Activated T-helper 17 cell treated with anti-CD3 and anti-CD28 coated beads, Interleukin-2, amount 50 U/mL, for 72 hours (primary cell): ENCODE data around the gene S1PR4. TPM values are rescaled to one million over a fixed set of nuclear protein-coding genes. Genes with fewer than 3 reads are reported as not detected.

Experiments
- ATAC-seq: fragments of 150-1000 bp; cut with Tn5 transposase; replicated peaks from 2 replicates; pipeline ENCODE4 v1.10.0; 2021; ENCODE audit warnings: mild to moderate bottlenecking, moderate library complexity
- H3K27ac Mint-ChIP-seq: one replicate; pipeline ENCODE4 v1.8.0; 2022; ENCODE audit warnings: mixed read lengths
- H3K27me3 Mint-ChIP-seq: one replicate; pipeline ENCODE4 v1.8.0; 2022; ENCODE audit warnings: mixed read lengths
- H3K36me3 Mint-ChIP-seq: one replicate; pipeline ENCODE4 v1.8.0; 2022; ENCODE audit warnings: low read depth, mild to moderate bottlenecking, mixed read lengths
- H3K4me1 Mint-ChIP-seq: one replicate; pipeline ENCODE4 v1.8.0; 2022; ENCODE audit warnings: mixed read lengths
- H3K4me3 Mint-ChIP-seq: one replicate; pipeline ENCODE4 v1.8.0; 2022; ENCODE audit warnings: mild to moderate bottlenecking, mixed read lengths
- H3K9me3 Mint-ChIP-seq: one replicate; pipeline ENCODE4 v1.8.0; 2022; ENCODE audit warnings: mixed read lengths
- total RNA-seq, 2 donors: library from RNA; stranded (reverse); gene quantifications; one replicate each; pipeline ENCODE4 v1.2.3, GENCODE V29; 2022

Gene S1PR4, protein sequence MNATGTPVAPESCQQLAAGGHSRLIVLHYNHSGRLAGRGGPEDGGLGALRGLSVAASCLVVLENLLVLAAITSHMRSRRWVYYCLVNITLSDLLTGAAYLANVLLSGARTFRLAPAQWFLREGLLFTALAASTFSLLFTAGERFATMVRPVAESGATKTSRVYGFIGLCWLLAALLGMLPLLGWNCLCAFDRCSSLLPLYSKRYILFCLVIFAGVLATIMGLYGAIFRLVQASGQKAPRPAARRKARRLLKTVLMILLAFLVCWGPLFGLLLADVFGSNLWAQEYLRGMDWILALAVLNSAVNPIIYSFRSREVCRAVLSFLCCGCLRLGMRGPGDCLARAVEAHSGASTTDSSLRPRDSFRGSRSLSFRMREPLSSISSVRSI
- total RNA-seq, result 10 to 100 TPM; 60.6 to 96.8 TPM

DNA sequence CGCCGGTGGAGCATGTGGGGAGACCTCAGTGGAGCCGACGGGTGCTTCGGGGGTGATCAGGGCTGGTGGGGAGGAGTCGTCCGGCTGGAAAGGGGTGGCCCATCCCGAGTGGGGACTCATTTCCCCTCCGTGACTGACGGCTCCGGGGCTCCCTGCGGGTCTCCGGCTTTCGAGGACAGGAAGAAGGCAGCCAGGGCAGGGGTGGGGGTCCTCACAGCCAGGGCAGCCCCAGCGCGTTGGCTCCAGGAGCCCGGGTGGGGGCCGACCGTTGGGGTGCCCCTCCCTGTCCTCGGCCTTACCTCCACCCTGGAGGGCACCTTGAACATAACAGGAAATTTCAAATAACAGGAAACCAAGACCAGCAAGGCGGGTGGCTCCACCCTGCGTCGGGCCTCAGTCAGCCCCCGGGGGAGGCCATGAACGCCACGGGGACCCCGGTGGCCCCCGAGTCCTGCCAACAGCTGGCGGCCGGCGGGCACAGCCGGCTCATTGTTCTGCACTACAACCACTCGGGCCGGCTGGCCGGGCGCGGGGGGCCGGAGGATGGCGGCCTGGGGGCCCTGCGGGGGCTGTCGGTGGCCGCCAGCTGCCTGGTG, at the start of gene S1PR4:
Gene S1PR4 (plus strand): TSS at position 393 of the 596 bp plus-strand sequence. CDS start 24 bp downstream, at position 417.
- Mint-ChIP-seq H3K36me3 (peaks cover 69% of the 10 kb centered on the region), H3K27ac (peak within 1 kb of the TSS; percentile 95), H3K4me3 (peak within 1 kb of the TSS; percentile 98), H3K4me1 (peaks cover 7% of the 10 kb centered on the region), H3K9me3 (no peaks in the 10 kb centered on the region), H3K27me3 (no peaks in the 10 kb centered on the region)
- peak; percentile 55 for ATAC-seq

DNA sequence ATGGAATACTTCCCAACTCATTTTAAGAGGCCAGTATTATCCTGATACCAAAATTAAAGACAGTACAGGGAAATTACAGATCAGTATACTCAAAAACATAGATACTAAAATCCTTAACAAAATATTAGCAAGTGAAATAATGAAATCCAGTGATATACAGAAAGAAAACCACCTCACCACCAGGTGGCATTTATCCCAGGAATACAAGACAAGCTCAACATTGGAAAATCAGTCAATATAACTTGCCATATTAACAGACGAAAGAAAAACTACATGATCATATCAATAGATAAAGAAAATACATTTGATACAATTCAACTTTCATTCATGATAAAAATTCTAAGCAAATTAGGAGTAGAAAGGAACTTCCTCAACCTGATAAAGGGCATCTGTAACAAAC, 49.5 kb upstream of the S1PR4 start:
- Mint-ChIP-seq H3K4me3 (peak overlapping the region; percentile 17), H3K36me3 (peaks cover 9% of the 10 kb centered on the region), H3K4me1 (peaks cover 14% of the 10 kb centered on the region), H3K27me3 (no peaks in the 10 kb centered on the region), H3K9me3 (no peaks in the 10 kb centered on the region), H3K27ac (peak overlapping the region; percentile 69)
- ATAC-seq, result no peak

DNA sequence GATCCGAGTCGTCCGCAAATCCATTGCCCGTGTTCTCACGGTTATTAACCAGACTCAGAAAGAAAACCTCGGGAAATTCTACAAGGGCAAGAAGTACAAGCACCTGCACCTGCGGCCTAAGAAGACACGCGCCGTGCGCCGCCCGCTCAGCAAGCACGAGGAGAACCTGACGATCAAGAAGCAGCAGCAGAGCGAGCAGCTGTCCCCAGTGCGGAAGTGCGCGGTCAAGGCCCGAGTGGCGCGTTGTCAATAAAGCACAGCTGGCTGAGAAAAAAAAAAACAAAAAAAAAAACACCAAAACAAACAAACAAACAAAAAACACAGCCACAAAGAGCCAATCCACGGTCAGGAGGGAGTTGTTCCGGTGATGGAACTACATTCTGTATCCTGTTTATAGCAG, 47.4 kb upstream of the S1PR4 start:
- H3K27me3 Mint-ChIP-seq, result no peaks in the 10 kb centered on the region
- peaks cover 14% of the 10 kb centered on the region for H3K4me1 Mint-ChIP-seq
- H3K4me3 Mint-ChIP-seq, result peak overlapping the region; percentile 39
- H3K9me3 Mint-ChIP-seq, result no peaks in the 10 kb centered on the region
- H3K27ac Mint-ChIP-seq, result no peak overlapping the region
- H3K36me3 Mint-ChIP-seq, result peaks cover 9% of the 10 kb centered on the region
- ATAC-seq, result no peak

DNA sequence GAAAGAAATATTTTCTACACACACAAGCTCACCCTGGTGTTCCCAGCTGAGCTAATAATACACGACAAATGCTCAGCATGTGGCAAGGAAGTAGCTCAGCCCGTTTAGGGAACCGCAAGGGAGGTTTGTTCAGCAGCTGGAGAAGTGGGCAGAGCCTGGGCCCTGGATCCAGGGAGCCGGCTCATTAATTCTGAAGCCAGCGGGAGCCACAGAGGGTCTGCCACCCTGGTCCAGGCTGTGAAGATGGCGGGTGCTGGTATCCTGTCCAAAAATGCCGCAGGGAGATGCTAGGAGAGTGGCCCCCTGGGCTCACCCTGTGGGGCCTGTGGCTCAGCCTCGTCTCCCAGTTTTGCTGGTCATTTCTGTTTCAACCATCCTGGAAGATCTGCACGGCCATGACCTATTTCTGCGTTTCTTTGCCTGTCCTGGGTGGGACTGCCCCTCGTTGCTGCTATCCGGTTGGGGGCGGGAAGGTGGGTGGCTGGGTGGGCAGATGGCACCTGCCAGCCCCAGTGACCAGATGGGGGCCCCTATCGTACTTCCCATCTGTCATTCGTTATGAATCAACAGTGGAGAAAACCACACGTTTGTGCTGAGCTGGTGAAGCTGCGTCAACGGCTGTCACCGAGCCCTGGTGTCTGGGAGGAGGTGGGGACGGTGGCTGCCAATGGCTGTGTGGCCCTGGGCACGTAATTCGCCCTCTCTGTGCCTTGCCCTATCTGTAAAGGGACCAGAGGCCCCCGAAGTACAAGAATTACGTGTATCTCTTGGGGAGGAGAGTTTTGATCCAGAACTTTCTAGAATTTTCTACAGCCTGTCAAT, 45.4 kb upstream of the S1PR4 start:
- Mint-ChIP-seq H3K4me1 (peaks cover 14% of the 10 kb centered on the region), H3K27ac (peak overlapping the region; percentile 94), H3K27me3 (no peaks in the 10 kb centered on the region), H3K9me3 (no peaks in the 10 kb centered on the region), H3K36me3 (peaks cover 28% of the 10 kb centered on the region), H3K4me3 (peak overlapping the region; percentile 98)
- ATAC-seq, result peak; percentile 94

DNA sequence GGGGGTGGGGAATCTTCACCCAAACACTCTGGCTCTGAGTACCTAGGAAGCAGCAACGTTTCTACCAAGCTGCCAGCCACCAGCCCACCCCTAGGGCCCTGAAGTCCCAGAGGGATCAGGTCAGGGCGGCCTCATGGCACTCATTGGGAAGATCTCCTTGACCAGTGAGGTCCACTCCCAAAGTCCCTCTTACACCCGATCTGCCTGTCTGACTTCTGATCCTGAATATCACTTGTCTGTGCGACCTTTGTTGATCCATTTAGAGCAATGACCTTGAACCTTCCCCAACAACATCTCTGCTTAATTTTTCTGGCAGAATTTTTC, 44.8 kb upstream of the S1PR4 start:
- Mint-ChIP-seq H3K4me1 (peaks cover 14% of the 10 kb centered on the region), H3K4me3 (peak overlapping the region; percentile 98), H3K27ac (peak overlapping the region; percentile 94), H3K27me3 (no peaks in the 10 kb centered on the region), H3K9me3 (no peaks in the 10 kb centered on the region), H3K36me3 (peaks cover 34% of the 10 kb centered on the region)
- no peak for ATAC-seq

DNA sequence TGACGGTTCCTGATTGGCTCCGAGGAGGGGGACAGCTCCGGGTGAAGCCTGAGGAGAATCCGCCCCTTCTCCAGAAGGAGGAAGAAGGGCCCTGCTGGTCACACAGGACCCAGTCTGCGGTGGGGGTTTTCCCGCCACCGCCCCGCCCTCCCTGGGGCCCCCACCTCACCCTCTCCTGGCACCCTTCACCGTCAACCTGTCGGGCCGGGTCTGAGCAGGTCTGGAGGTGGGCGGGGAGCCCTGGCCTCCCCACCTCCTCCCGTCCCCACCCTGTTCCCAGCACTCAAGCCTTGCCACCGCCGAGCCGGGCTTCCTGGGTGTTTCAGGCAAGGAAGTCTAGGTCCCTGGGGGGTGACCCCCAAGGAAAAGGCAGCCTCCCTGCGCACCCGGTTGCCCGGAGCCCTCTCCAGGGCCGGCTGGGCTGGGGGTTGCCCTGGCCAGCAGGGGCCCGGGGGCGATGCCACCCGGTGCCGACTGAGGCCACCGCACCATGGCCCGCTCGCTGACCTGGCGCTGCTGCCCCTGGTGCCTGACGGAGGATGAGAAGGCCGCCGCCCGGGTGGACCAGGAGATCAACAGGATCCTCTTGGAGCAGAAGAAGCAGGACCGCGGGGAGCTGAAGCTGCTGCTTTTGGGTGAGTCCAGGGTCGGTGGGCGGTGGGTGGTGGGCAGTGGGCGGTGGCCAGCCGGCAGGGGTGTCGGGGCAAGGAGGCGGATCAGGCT, 42.4 kb upstream of the S1PR4 start, which contains the start of gene GNA15:
Gene GNA15 (plus strand): TSS at position 73 of the 723 bp plus-strand sequence. CDS start 418 bp downstream, at position 491.
- H3K27ac Mint-ChIP-seq, result peak within 1 kb of the TSS; percentile 90
- peaks cover 6% of the 10 kb centered on the region for H3K9me3 Mint-ChIP-seq
- H3K4me1 Mint-ChIP-seq, result peaks cover 26% of the 10 kb centered on the region
- peaks cover 58% of the 10 kb centered on the region for H3K36me3 Mint-ChIP-seq
- ATAC-seq, result peak; percentile 55
- no peaks in the 10 kb centered on the region for H3K27me3 Mint-ChIP-seq
- peak within 1 kb of the TSS; percentile 98 for H3K4me3 Mint-ChIP-seq

DNA sequence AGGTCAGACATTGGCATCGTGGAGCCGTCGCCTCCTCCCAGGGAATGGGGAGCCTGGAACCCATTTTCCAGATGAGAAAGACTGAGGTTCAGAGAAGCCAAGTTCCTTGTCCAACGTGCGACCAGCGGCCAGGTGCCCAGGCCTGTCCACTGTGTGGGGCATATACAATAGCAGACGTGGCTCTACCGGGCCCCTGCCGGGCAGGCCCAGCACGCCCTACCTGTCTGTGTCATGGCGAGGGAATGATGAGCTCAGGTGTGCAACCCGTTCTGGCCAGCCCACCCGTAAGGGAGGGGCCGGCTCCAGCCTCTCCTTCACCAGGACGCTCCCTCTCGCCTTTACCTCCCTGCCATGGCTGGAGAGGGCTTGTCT, 41.9 kb upstream of the S1PR4 start:
- Mint-ChIP-seq H3K36me3 (peaks cover 63% of the 10 kb centered on the region), H3K27ac (peak overlapping the region; percentile 90), H3K4me1 (peaks cover 26% of the 10 kb centered on the region), H3K4me3 (peak overlapping the region; percentile 98), H3K9me3 (peaks cover 6% of the 10 kb centered on the region), H3K27me3 (no peaks in the 10 kb centered on the region)
- ATAC-seq, result no peak

DNA sequence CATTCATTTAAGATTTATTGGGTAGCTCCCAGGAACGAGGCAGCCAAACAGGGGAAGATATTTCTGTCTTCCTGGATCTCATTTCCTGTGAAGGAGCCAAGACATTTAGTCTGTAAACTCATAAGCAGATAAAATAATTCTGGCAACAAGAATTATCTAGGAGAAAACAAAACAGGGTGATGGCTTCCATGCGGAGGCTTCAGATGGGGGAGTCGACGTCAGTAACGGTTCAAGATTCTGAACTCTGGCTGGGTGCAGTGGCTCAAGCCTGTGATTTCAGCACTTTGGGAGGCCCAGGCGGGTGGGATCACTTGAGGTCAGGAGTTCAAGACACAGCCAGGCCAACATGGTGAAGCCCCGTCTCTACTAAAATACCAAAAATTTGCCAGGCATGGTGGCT, 41.5 kb upstream of the S1PR4 start:
- Mint-ChIP-seq H3K4me3 (peak overlapping the region; percentile 98), H3K36me3 (peaks cover 68% of the 10 kb centered on the region), H3K9me3 (peaks cover 6% of the 10 kb centered on the region), H3K4me1 (peaks cover 27% of the 10 kb centered on the region), H3K27ac (peak overlapping the region; percentile 90), H3K27me3 (no peaks in the 10 kb centered on the region)
- ATAC-seq, result no peak

DNA sequence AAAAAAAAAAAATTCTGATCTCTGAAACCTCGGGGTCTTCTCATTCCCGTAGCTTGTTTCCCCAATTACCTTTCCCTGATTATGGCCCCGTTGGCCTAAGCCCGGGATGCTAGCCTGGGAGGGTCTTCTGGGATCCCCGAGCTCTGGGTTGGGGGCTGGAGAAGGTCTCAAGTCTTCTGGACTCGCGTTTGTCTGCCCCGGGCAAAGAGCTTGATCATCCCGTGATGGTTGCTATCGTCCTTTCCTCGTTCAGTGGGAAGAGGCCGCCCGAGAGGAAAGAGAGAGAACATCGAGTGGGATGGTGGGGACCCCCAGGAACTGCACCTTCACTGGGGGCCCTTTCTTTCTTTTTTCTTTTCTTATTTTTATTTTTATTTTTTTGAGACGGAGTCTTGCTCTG, 40.3 kb upstream of the S1PR4 start:
- Mint-ChIP-seq H3K9me3 (peaks cover 6% of the 10 kb centered on the region), H3K27me3 (no peaks in the 10 kb centered on the region), H3K36me3 (peaks cover 77% of the 10 kb centered on the region), H3K4me1 (peaks cover 25% of the 10 kb centered on the region), H3K4me3 (peak overlapping the region; percentile 98), H3K27ac (no peak overlapping the region)
- no peak for ATAC-seq

DNA sequence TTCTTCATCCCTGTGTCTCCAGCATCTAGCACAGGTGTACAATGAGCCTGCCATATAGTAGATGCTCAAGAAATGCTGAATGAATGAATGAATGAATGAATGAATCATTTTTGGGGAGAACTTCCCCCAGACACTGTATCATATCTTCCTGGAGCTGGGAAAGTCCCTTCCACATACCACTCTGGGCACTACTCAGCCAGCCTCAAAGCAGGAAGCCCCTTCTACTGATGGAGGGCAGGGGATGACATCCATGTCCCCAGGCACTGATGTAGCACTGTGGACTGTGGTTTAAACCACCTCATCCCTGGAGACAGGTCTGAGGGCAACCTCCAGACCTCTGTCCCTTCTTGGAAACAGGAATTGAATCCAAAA, 37.9 kb upstream of the S1PR4 start:
- Mint-ChIP-seq H3K4me3 (peak overlapping the region; percentile 90), H3K9me3 (peaks cover 6% of the 10 kb centered on the region), H3K36me3 (peaks cover 89% of the 10 kb centered on the region), H3K4me1 (peaks cover 17% of the 10 kb centered on the region), H3K27ac (peak overlapping the region; percentile 85), H3K27me3 (no peaks in the 10 kb centered on the region)
- peak; percentile 73 for ATAC-seq

DNA sequence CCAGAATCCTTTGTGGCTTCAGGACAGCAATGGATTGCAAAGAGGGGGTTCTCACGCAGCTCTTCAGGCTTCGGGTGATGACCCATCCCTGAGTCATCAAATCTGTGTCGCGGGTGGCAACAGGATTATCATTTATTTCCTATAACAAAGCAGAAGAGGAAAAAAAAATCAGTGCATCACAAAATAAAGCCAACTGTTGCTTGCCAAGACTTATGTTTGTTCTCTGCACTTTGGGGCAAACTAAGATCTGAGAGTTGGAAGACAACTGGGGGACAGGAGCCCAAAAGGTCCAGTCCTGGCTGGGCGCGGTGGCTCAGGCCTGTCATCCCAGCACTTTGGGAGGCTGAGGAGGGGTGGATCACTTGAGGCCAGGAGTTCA, 36.3 kb upstream of the S1PR4 start:
- ATAC-seq, result peak; percentile 71
- peaks cover 6% of the 10 kb centered on the region for H3K9me3 Mint-ChIP-seq
- no peaks in the 10 kb centered on the region for H3K27me3 Mint-ChIP-seq
- H3K36me3 Mint-ChIP-seq, result peaks cover 95% of the 10 kb centered on the region
- peak overlapping the region; percentile 90 for H3K4me3 Mint-ChIP-seq
- H3K4me1 Mint-ChIP-seq, result peaks cover 24% of the 10 kb centered on the region
- peak overlapping the region; percentile 85 for H3K27ac Mint-ChIP-seq

DNA sequence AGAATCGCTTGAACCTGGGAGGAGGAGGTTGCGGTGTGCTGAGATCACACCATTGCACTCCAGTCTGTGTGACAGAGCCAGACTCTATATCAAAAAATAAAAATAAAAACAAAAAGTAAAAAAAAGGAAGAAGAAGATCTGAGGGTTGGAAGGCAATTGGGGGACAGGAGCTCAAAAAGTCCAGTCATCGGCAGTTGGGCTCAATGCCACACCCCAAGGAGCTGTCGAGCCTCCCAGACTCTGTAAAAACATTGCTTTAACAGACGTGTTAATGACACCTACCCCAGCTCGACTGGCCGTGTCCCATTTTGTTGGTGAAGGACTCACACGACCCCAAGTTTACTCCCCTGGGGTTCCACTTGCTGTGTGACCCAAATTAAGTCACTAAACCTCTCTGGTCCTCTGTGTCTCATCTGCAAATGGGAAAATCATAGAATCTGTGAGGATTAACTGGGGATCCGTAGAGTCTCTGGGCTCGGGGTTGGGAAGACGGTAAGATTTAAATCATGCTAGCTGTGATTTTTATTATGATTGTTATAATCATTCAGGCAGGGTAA, 35.7 kb upstream of the S1PR4 start:
- no peak for ATAC-seq

DNA sequence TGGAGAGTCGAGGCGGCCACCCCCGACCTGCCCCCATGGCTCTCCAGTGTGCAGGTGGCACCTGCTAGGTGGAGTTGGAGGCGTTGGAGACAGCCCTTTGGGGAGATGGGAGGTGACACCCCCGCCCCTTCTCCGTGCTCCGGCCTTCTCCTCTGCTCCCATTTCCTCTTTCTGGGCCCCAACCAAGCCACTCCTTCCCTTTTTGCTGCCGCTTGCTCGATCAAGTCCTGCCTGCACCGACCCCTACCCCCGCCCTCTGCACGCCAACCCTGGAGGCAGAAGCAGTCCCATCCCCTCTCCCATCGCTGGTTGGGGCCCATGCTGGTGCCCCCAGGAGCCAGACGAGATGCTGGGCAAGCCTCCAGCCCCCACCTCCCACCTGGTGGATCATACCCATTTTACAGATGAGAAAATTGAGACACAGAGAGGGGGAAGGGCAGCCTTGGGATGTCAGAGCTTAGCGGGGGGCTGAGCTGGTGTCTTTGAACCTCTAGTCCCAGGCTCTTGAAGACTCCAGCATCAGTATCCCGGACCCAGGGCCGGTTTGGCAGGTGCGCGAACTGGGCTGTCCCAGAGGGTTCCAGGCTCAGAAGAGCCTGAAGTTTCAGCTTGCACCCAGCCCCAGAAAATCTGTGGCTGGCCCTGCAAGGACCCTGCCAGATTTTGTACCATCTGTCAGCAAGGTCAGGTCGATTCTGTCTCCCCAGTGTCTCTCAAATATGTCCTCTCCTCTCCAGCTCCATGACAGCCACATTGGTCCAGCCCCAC, 32.5 kb upstream of the S1PR4 start:
- no peak for ATAC-seq
- Mint-ChIP-seq H3K9me3 (no peaks in the 10 kb centered on the region), H3K27ac (peak overlapping the region; percentile 46), H3K27me3 (no peaks in the 10 kb centered on the region), H3K36me3 (peaks cover 91% of the 10 kb centered on the region), H3K4me3 (peak overlapping the region; percentile 31), H3K4me1 (peaks cover 24% of the 10 kb centered on the region)

More for the DNA sequence above, 35.7 kb upstream of the S1PR4 start:
- H3K27me3 Mint-ChIP-seq, result no peaks in the 10 kb centered on the region
- H3K9me3 Mint-ChIP-seq, result peaks cover 6% of the 10 kb centered on the region
- peaks cover 24% of the 10 kb centered on the region for H3K4me1 Mint-ChIP-seq
- H3K36me3 Mint-ChIP-seq, result peaks cover 95% of the 10 kb centered on the region
- H3K27ac Mint-ChIP-seq, result peak overlapping the region; percentile 85
- H3K4me3 Mint-ChIP-seq, result peak overlapping the region; percentile 90
